Measurements from ENCODE around the gene GNPDA2.

DNA sequence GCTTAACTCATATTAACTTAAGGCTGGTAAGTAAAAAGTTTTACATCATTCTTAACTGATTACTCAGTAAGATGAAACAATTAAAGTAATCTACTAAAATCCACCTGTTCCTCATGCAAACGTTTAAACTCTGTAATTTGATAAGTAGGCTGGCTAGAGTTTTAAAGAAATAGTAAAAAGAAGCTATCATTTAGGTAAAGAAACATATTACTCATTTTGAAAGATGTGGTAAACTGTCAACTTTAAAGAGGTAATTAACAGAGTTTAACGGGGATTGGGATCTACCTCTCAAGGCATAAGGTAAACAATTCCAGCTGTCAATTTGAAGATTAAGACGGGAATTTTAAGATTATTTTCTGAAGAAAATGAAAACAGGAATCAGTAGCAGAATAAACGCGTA, 9.8 kb downstream of the GNPDA2 start:
- TF ChIP-seq TAF1 (IDR thresholded peaks at IDR 0.05; ENCODE audit: borderline replicate concordance, insufficient read depth, low read length) (no peak), FOXP2 (optimal IDR thresholded peaks at IDR 0.05; ENCODE audit: borderline replicate concordance, extremely low read depth, extremely low read length, insufficient read depth) (no peak), SIN3A (IDR thresholded peaks at IDR 0.05; ENCODE audit: borderline replicate concordance, insufficient read depth, low read length) (no peak)
- TF ChIP-seq, protein P1, sequence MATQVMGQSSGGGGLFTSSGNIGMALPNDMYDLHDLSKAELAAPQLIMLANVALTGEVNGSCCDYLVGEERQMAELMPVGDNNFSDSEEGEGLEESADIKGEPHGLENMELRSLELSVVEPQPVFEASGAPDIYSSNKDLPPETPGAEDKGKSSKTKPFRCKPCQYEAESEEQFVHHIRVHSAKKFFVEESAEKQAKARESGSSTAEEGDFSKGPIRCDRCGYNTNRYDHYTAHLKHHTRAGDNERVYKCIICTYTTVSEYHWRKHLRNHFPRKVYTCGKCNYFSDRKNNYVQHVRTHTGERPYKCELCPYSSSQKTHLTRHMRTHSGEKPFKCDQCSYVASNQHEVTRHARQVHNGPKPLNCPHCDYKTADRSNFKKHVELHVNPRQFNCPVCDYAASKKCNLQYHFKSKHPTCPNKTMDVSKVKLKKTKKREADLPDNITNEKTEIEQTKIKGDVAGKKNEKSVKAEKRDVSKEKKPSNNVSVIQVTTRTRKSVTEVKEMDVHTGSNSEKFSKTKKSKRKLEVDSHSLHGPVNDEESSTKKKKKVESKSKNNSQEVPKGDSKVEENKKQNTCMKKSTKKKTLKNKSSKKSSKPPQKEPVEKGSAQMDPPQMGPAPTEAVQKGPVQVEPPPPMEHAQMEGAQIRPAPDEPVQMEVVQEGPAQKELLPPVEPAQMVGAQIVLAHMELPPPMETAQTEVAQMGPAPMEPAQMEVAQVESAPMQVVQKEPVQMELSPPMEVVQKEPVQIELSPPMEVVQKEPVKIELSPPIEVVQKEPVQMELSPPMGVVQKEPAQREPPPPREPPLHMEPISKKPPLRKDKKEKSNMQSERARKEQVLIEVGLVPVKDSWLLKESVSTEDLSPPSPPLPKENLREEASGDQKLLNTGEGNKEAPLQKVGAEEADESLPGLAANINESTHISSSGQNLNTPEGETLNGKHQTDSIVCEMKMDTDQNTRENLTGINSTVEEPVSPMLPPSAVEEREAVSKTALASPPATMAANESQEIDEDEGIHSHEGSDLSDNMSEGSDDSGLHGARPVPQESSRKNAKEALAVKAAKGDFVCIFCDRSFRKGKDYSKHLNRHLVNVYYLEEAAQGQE (IDR thresholded peaks at IDR 0.05; ENCODE audit: insufficient read depth in 1 of 2, low read depth in 2 of 2, low read length in 2 of 2), result no peak

Data from PFSK-1 (cell line).